NCI-H69 (cell line): Measurements from ENCODE around the gene DEFB123.
"Not testable (repeated sequence)": the region's sequence is repeated elsewhere in the genome, so short reads cannot be mapped to it uniquely, and the experiment has no call there.

ENCODE experiments used
- DNase-seq: peaks from one replicate; lab custom pipeline; 2025; lab: John Stamatoyannopoulos, UW

The DEFB123 gene

GRCh38 chr20:31440012-31440659 lies at the start of gene DEFB123:
DEFB123 (plus strand) TSS chr20:31440632; CDS start chr20:31440699, 67 bp downstream.
- DNase-seq, result no peak

- no peak for DNase-seq
Measured at GRCh38 chr20:31392836-31393235, 47.6 kb upstream of the DEFB123 start.

GRCh38 chr20:31394900-31395299 lies 45.5 kb upstream of the DEFB123 start:
- DNase-seq, result no peak

GRCh38 chr20:31403886-31404285 lies 36.5 kb upstream of the DEFB123 start:
- no peak for DNase-seq

- no peak for DNase-seq
Measured at GRCh38 chr20:31406115-31406514, 34.3 kb upstream of the DEFB123 start, which contains the start of gene DEFB121. DEFB121 (minus strand) TSS chr20:31406215; CDS start chr20:31406152, 63 bp downstream.

- no peak for DNase-seq
Measured at GRCh38 chr20:31410011-31410410, 30.4 kb upstream of the DEFB123 start.

- no peak for DNase-seq
Measured at GRCh38 chr20:31414381-31414780, 26.1 kb upstream of the DEFB123 start.

- DNase-seq, result no peak
Measured at GRCh38 chr20:31415653-31416052, 24.8 kb upstream of the DEFB123 start.

GRCh38 chr20:31418307-31418706 lies 22.1 kb upstream of the DEFB123 start:
- no peak for DNase-seq

GRCh38 chr20:31425797-31426196 lies 14.6 kb upstream of the DEFB123 start:
- DNase-seq, result no peak

- DNase-seq, result not testable (repeated sequence)
Measured at GRCh38 chr20:31426891-31427551, 13.4 kb upstream of the DEFB123 start.

- not testable (repeated sequence) for DNase-seq
Measured at GRCh38 chr20:31427576-31427975, 12.9 kb upstream of the DEFB123 start.

GRCh38 chr20:31430568-31431115 lies 9.8 kb upstream of the DEFB123 start:
- DNase-seq, result no peak

GRCh38 chr20:31446084-31446819 lies 5.8 kb downstream of the DEFB123 start:
- DNase-seq, result no peak

- DNase-seq, result no peak
Measured at GRCh38 chr20:31449511-31450414, 9.3 kb downstream of the DEFB123 start.

GRCh38 chr20:31452575-31452974 lies 12.1 kb downstream of the DEFB123 start:
- DNase-seq, result no peak

GRCh38 chr20:31454361-31454760 lies 13.9 kb downstream of the DEFB123 start:
- no peak for DNase-seq

- DNase-seq, result not testable (repeated sequence)
Measured at GRCh38 chr20:31470946-31471345, 30.5 kb downstream of the DEFB123 start.

GRCh38 chr20:31472395-31473330 lies 32.2 kb downstream of the DEFB123 start:
- no peak for DNase-seq

GRCh38 chr20:31473331-31474096 lies 33.1 kb downstream of the DEFB123 start:
- no peak for DNase-seq
